Esophagus squamous epithelium (tissue), 4 donors: ENCODE results near the gene CEACAM16.

Experiments used
- POLR2A ChIP-seq, 4 donors: fragments of 450-650 bp; IDR thresholded peaks; one replicate each; pipeline ENCODE4 v1.6.1; 2017; ENCODE audit warnings: antibody characterized with exemption in 4 of 4, mild to moderate bottlenecking in 4 of 4, moderate library complexity in 3 of 4
- TF ChIP-seq, protein P1 (sequence below), 6 experiments: fragments of 450-650 bp in 4 of 6; fragments of 200-600 bp in 2 of 6; sonication (generic) in 2 of 6; IDR thresholded peaks; one replicate each; pipeline ENCODE4 v1.5.1; 2016 to 2019; ENCODE audit warnings: antibody characterized with exemption in 6 of 6, mild to moderate bottlenecking in 4 of 6, moderate library complexity in 4 of 6

DNA sequence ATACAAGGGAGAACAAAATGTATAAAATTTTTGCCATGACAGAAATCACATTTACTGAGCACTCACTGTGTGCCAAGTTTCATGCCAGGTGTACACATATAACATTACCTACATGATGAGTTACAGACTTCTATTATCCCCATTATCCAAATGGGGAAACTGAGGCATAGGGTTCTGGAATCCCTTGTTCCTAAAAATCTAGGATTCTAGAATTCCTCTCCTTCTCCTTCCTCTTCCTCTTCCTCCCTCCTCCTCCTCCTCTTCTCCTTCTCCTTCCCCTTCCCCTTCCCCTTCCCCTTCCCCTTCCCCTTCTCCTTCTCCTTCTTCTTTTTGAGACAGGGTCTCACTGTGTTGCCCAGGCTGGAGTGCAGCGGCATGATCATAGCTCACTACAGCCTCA, 35.4 kb downstream of the CEACAM16 start:
- TF ChIP-seq, protein P1, sequence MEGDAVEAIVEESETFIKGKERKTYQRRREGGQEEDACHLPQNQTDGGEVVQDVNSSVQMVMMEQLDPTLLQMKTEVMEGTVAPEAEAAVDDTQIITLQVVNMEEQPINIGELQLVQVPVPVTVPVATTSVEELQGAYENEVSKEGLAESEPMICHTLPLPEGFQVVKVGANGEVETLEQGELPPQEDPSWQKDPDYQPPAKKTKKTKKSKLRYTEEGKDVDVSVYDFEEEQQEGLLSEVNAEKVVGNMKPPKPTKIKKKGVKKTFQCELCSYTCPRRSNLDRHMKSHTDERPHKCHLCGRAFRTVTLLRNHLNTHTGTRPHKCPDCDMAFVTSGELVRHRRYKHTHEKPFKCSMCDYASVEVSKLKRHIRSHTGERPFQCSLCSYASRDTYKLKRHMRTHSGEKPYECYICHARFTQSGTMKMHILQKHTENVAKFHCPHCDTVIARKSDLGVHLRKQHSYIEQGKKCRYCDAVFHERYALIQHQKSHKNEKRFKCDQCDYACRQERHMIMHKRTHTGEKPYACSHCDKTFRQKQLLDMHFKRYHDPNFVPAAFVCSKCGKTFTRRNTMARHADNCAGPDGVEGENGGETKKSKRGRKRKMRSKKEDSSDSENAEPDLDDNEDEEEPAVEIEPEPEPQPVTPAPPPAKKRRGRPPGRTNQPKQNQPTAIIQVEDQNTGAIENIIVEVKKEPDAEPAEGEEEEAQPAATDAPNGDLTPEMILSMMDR (IDR thresholded peaks at IDR 0.05), result no peak
- no peak for TF ChIP-seq POLR2A (IDR thresholded peaks at IDR 0.05)
